ENCODE measurements around the gene EEPD1.

DNA sequence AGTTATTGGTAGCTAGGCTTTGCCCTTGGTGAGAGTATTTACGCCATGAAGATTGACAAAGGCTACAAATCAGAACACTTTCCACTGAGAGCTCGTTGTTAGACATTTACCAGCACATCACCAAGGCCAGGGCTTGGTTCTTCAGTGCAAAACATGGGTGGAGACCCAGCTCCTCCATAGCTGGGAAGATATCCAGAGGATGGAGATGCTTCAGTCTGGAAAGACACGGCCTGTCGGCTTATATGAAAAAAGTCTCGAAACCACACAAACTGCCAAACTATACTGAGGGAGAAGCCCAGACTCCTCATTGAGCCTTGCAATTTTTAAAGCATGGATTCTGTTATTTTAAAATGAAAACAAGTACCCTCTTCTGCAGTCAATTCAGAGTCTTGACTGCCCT, 153.2 kb downstream of the EEPD1 start:
- TF ChIP-seq, protein P1, sequence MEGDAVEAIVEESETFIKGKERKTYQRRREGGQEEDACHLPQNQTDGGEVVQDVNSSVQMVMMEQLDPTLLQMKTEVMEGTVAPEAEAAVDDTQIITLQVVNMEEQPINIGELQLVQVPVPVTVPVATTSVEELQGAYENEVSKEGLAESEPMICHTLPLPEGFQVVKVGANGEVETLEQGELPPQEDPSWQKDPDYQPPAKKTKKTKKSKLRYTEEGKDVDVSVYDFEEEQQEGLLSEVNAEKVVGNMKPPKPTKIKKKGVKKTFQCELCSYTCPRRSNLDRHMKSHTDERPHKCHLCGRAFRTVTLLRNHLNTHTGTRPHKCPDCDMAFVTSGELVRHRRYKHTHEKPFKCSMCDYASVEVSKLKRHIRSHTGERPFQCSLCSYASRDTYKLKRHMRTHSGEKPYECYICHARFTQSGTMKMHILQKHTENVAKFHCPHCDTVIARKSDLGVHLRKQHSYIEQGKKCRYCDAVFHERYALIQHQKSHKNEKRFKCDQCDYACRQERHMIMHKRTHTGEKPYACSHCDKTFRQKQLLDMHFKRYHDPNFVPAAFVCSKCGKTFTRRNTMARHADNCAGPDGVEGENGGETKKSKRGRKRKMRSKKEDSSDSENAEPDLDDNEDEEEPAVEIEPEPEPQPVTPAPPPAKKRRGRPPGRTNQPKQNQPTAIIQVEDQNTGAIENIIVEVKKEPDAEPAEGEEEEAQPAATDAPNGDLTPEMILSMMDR (IDR thresholded peaks at IDR 0.05) = no peak
- TF ChIP-seq POLR2AphosphoS5 (IDR thresholded peaks at IDR 0.05) (no peak), POLR2A (IDR thresholded peaks at IDR 0.05) (no peak)
